NCI-H345 treated with DMSO at 0.1 percent for 48 hours (cell line): ENCODE results near the gene LSM7.

Source experiments
- DNase-seq: peaks from one replicate; lab custom pipeline; 2025; ENCODE audit not compliant: unreplicated experiment; lab: John Stamatoyannopoulos, UW

Gene LSM7

GRCh38 chr19:2338751-2339643, 10.6 kb upstream of the LSM7 start:
- no peak for DNase-seq

- DNase-seq, result no peak
These were observed 9.7 kb upstream of the LSM7 start for GRCh38 chr19:2338055-2338615.

DNA sequence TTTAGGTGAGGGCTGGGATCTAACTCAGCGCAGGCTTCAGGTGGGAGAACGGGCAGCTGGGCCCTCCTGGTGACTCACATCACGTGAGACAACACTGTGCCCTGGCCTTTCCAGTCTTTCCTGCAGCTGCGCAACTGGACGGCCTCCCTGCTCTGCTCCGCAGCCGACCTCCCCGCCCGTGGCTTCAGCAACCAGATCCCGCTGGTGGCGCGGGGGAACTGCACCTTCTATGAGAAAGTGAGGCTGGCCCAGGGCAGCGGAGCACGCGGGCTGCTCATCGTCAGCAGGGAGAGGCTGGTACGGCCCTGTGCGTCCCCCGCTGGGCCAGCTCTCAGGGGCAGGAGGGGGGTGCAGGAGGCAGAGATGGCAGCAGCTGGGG, 8.9 kb upstream of the LSM7 start:
- no peak for DNase-seq

GRCh38 chr19:2336528-2337328, 8.3 kb upstream of the LSM7 start:
- DNase-seq, result no peak

DNA sequence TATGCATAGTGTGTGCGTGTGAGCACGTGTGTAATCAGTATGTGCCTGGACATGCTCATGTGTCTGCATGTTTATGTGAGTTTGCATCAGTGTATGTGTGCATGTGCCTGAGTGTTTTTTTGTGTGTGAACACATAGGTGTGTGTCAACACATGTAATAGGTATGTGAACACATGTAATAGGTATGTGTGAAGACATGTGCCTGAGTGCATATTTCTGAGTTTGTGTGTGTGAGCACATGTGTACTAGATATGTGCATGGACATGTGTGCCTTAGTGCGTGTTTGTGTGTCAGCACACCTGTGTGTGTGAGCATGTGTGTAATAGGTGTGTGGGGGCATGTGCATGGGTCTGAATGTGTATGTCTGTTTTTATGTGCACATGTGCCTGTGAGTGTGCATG, 7.5 kb upstream of the LSM7 start:
- DNase-seq, result no peak

- DNase-seq, result no peak
These were observed 6.8 kb upstream of the LSM7 start for GRCh38 chr19:2334986-2335846.

DNA sequence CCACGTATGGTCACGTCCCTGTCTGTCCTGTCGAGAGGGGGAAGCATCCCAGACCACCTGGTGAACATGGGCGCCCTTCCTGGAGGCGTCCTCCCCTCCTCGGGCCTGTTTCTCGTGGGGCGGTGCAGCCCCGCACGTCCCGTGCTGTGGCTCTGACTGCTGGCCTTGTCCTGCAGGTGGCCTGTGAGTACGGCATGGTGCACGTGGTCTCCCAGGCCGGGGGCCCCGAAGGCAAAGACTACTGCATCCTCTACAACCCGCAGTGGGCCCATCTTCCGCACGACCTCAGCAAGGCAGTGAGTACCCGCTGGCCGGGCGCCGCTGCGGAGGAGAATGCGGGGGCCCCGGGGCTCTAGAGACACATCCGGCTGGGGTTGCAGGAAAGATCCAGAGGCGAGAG, 6.0 kb upstream of the LSM7 start:
- no peak for DNase-seq

DNA sequence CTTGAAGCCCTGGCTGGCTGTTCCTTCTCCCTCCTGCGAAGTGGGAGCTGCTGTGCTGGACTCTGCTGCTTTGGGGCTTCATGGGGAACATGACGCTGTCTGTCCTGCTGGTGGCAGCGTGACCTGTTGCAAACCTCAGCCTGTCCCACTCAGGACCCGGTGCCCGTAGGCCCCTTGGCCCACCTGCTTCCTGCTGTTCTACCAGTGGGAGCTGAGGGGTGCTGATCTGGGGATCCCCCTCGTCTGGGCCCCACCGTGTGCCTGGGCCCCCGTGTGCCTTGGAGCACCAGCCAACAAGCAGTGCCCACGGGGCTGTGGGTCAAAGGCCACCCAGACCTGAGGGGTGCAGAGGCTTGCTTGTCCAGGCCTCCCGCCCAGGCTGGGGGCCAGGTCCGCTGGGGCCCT, 5.4 kb upstream of the LSM7 start:
- no peak for DNase-seq

DNA sequence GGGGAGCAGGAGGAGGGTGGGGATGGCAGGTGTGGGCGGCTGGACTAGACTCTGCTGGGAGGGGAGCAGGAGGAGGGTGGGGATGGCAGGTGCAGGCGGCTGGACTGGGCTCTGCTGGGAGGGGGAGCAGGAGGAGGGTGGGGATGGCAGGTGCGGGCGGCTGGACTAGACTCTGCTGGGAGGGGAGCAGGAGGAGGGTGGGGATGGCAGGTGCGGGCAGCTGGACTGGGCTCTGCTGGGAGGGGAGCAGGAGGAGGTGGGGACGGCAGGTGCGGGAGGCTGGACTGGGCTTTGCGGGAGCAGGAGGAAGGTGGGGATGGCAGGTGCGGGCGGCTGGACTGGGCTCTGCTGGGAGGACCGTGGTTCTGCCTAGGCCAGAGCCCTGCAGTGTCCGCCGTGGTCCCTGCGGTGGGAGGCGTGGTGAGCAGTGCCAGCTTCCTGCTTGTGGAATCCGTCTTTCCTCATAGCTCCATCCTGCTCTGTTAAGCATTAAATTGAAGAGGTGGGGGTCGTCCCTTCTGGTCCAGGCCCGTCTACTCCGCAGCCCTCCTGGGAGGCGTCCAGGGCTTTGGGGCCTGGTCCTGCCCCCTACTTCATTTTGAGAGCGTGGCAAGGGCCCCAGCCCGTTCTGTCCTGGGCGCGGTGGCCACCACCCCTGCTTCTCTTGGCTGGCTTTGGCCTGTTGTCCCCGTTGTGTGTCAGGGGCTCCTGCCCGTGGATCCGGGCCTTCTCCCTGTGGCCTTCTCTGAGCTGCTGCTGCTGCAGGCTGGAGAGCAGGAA, 4.8 kb upstream of the LSM7 start:
- peak; percentile 70 for DNase-seq

- peak; percentile 72 for DNase-seq
These were observed 4.1 kb upstream of the LSM7 start for GRCh38 chr19:2332341-2333026.

- no peak for DNase-seq
These were observed 3.3 kb upstream of the LSM7 start for GRCh38 chr19:2331601-2332246.

DNA sequence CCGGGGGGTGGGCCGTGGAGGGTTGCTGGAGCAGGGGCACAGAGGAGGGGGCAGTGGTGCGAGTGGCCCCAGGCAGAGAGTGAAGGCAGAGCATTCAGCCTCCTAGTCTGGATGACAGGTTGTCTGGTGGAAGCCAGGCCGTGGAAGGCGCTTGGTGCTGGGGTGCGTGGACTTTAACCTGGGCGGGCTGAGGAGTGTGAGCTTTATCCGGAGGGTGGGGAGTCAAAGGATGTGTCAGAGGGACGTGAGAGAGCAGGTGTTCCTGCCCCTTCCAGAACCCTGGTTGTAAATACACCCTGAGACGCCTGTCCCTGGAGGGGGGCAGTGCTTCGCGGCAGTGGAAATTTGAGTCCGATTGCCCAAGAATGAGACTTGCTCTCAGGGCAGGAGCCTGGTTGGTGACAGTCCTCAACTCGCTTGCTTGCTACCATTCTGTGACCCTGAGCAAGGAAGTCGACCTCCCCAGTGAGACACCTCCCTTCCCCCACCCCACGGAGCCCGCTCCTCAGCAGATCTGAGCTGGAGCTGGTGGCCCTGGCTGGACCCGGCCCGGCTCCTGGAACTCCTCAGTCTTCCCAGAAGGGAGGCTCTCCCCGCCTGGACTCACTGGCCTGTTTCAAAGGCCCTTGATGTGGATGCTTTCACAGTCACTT, 2.4 kb upstream of the LSM7 start:
- DNase-seq, result no peak

- DNase-seq, result no peak
These were observed 1.9 kb upstream of the LSM7 start for GRCh38 chr19:2330255-2330631.

- no peak for DNase-seq
These were observed 1.1 kb upstream of the LSM7 start for GRCh38 chr19:2329501-2329916.

GRCh38 chr19:2329149-2329478, 728 bp upstream of the LSM7 start:
- DNase-seq, result no peak

- DNase-seq, result peak; percentile 62
These were observed 499 bp downstream of the LSM7 start for GRCh38 chr19:2327773-2328400.

GRCh38 chr19:2326699-2327360, 1.6 kb downstream of the LSM7 start:
- DNase-seq, result no peak
